GM19455 (cell line): ENCODE data around the gene EIF2D.
"Not testable (repeated sequence)": the region's sequence is repeated elsewhere in the genome, so short reads cannot be mapped to it uniquely, and the experiment has no call there.

Source experiments
- ATAC-seq: cut with Tn5 transposase; IDR thresholded peaks from one replicate; pipeline ENCODE4 v1.9.1; 2021; ENCODE audit not compliant: unreplicated experiment

EIF2D gene

DNA sequence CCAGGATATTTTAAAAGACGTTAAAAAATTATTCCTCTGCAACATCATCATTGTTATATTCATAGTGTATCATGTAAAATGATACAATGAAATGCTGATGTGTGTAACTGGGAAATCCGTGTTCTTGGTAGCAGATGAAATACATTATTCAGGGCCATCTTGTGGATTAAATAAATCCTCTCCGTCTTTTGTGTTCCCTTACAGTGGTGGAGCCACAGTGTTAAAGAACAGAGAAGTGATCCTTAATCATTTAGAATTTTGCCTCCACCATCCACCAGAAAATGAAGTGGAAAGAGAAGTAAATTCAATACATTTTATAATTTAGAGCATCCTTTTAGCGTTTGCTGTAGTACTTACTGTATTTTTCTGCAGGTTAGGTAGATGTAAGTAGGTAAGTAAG, 24.4 kb upstream of the EIF2D start:
- ATAC-seq: no peak

DNA sequence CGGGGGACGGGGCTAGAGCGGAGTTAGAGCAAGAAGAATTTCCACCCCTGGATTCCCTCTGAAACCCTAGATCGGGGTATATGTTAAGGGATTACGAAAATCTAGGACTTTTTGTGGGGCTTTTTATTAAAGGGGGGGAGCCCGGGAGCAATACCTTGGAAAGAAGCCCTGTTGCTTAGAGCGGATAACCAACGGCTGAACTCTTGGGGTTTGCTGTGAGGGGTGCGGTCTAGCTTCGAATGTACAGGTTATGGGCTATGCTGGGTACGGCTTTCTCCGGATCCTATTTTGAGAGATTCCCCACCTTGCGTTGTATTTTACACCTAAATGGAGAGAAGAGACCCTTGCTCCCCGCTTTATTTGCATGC, 23.7 kb upstream of the EIF2D start:
- no peak for ATAC-seq

DNA sequence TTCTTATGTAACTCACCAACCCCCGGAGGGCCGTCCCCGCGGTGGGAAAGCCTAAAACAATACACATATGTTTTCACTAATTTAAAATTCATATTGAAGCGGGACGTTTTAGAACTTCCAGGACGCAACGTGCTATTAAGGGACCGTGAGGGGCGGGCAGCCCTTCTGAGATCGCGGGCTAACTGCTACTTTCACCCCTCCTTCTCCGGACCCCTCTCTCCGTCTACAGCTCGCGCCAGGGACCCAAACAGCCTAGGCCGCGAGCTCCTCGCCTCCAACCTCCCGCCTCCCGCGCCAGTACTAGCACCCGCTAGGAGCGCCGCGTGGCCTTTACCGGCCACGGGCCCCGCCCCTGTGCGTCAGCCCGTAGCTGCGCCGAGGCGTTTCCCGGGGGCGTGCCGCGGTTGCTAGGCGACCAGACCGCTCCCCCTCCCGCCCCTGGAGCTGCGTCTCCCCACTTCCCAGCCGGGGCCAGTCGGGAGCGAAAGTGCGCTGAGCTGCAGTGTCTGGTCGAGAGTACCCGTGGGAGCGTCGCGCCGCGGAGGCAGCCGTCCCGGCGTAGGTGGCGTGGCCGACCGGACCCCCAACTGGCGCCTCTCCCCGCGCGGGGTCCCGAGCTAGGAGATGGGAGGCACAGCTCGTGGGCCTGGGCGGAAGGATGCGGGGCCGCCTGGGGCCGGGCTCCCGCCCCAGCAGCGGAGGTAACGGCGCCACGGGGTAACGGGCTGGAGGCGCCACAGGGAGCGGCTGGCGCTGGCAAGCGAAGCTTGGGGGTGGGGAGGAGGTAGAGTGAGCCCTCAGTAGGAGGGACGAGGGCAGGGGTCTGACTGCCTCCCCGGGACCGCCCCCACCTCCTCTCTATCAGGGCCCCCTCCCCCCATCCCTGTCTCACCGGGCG, 23.1 kb upstream of the EIF2D start, which contains the start of gene DYRK3:
Gene DYRK3 (plus strand): TSS at position 457 of the 898 bp plus-strand sequence. CDS start 168 bp downstream, at position 625.
- ATAC-seq: peak; percentile 93

DNA sequence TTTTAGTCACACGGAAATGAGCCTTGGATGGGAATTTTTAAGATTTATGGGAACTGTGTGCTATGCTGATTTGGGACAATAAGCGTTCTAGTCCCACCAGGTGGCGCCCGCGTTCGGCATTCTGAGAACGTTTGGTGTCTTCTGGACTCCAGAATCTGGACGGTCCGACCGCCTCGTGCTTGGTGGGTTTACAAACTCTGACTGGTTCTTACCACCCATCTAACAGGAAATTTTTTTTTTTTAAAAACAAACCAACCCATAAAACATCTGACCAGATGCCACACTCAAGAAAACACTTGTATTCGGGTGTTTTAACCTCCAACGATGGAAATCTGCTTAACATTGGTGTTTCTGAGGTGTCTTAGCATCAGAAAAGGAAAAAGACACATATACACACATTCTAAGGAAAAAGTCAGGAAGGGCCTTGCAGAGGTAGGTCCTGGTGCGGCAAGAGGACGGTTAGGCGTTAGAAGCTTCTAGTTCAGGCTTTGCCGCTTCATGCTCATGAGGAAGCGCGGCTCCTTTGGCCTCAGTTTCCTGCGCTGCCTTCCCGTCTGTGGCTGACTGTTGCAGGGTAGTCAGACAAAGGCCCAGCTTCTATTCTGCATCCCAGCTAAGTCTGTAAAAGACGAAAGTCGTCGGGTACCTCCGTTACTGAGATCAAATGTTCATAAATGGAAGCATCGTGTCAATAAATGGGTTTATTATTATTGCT, 22.3 kb upstream of the EIF2D start:
- no peak for ATAC-seq

DNA sequence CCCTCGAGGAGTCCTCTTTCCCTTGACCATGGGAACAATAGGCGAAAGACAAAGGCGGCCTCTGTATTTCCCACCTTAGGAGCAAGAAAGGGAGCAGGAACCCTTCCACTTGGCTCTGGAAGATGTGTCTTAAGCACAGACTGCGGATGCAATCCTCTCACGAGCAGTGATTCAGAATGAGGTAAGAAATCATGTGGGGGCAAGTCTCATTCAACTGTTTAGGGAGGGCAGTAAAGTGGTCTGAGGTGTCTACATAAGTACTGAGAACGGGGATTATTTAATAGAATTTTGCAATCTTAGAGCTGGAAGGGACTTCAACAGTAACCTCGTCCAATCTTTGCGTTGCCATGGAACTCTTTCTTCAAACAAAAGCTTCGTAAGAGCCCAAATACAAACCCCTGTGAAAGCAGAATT, 21.4 kb upstream of the EIF2D start:
- no peak for ATAC-seq

DNA sequence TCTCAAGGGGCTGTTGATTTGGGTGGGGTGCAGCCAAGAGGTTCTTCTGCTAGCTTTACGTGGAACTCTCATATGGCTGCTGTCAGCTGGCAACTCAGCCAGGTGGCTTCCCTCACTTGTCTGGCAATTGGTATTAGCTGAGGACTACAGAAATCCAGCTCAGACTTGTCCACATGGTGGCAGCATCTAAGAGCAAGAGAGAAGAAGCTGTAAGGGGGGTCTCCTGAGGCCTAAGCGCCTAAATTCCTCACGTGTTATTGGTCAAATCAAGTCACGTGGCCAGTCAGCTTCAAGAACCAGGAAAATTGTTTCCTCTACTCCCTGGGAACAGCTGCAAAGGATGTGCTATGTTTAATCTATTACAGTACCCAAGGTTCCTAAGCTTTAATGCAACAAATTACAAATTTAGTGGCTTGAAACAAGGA, 18.8 kb upstream of the EIF2D start:
- no peak for ATAC-seq

DNA sequence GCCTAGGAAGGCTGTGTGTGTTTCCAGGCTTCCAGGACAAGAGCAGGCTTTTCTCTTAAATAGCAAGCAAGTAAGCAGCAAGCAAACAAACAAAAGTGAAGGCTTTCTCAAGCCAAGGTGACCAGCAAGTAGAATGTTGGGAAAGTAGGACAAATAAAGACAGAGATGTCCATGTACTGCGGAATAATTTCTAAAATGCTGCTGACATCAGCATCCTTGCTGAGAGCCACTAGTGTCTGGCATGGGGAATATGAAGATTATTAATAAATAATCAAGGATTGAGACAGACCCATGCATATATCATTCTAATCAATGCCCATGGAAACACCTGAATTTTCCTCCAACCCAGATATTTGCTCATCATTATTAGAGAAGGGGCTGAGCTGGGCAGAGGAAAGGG, 16.7 kb upstream of the EIF2D start:
- ATAC-seq: no peak

DNA sequence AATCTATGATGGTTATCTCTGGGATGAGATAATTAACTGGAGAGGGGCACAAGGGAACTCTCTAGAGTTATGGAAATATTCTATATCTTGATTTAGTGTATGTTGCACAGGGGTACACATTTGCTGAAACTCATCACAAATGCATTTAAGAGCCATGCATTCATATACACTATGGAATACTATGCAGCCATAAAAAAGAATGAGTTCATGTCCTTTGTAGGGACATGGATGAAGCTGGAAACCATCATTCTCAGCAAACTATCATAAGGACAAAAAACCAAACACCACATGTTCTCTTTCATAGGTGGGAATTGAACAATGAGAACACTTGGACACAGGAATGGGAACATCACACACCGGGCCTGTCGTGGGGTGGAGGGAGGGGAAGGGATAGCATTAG, 14.1 kb upstream of the EIF2D start:
- ATAC-seq: not testable (repeated sequence)

DNA sequence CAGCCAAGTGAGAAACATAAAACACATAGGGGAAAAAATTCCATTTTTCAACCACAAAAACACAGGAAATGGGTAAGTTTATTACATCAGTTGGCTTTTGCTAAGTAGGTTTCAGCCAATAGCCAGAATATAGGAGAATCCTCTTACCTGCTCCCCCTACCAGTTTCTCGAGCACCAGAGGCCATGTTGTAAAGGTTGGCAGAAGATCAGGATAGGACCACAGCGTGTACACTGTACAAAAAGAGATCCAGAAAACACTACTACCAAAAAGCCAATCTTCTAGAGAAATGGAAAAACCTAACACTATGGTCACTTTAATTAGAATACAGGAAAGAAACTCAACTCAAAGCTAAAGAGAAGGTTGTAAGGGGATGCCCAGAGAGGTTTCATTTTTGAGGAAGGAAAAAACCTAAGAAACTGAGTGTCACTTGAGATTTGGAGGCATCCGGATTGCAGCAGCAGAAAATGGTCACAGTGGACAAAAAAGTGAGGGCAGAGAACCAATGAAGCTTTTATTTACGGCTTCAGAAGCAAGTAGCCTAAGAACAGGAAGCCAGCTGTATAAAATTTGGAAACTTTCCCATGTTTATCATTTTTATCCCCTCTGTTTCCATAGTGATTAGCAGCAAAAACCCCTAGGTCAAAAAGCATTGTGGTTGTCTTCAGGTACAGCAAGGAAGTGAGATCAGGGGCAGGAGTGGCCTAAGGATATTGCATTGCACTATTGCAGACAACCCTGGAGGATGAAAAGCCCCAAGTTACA, 2.9 kb downstream of the EIF2D start:
- no peak for ATAC-seq

DNA sequence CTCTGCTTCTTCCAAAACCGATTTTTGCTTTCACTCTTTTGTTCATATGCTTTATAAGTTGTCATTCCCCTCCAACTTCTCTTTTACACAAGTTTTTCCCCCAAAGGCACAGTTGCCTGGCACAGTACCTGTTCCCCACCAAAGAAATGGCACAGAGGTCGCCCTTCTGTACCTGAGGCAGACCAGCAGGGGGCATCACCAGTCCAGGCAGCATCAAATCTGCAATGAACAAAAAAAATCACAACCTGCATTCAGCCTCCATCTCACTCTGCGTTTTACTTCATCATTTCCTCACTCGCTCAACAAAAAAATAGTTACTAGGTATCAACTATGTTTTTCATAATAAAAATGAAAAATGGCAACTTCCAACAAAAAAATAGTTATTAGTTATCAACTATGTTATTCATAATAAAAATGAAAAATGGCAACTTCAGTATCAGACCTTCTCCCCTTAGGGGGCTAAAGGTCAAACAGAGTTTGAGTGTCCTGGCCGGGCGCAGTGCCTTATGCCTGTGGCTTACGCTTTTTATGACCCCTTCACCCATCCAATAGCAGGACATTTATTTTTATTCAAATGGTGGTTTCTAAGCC, 4.1 kb downstream of the EIF2D start:
- no peak for ATAC-seq

DNA sequence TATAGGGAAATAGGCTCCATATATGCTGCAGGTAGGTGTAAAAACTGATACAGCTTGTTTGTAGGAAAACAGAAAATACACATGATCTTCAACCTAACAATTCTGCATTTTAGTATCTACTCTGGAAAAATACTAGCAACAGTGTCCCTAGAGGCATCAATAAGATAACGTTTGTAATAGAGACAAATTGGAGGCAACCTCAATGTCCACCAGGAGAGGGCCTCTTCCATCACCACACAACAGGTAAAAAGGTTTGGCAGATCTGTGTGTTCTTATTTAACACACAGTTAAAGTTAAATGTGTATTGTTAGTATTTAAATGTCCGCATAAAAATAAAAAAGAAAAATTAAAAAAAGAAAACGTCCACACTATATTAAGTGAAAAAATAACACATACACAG, 5.4 kb downstream of the EIF2D start:
- ATAC-seq: no peak

DNA sequence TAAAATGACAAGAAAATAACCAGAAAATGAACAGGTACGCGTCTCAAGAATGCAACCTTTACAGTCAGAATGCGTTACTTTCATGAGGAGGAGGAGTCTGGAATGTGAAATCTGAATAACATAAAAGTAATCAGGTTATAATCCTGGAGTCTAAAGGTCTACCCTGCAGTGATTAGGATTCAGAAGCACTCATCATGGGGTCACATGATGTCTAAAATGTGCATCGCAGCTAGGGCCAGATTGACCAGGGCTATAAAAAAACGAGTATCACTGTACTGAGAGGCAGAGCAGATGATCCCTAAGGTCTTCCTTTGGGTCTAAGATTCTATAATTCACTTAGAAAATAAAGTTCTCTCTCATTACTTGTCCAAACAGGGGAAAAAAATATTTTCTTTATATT, 7.4 kb downstream of the EIF2D start:
- ATAC-seq: no peak

DNA sequence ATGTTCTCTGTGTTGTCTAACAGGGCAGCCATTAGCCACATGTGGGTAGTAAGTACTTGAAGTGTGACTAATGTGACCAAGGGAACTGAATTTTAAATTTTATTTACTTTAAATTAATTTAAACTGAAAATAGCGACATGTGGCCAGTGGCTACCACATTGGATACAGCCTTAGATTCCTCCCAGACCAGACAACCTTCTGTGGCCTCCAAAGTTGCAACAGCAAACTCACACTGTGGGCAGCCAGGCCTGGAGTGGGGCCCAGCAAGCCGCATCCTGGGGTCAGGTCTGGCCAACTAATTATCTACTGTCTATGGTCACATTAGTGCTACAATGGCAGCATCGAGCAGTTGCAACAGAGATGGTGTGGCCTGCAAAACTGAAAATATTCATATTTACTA, 11.7 kb downstream of the EIF2D start:
- ATAC-seq: no peak

DNA sequence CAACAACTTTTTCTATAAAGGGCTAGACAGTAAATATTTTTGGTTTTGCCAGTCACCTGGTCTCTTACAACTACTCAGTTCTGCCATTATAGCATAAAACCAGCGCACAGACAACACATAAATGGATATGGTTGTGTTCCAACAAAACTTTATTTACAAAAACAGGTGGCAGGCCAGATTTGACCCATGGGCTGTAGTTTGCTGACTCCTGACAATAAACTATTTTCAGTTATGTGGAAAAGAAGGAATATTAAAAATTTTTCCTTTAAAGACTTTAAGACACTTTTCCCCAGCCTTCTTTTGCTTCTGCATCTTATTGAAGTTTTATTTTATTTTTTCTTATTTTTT, 16.0 kb downstream of the EIF2D start:
- ATAC-seq: no peak

DNA sequence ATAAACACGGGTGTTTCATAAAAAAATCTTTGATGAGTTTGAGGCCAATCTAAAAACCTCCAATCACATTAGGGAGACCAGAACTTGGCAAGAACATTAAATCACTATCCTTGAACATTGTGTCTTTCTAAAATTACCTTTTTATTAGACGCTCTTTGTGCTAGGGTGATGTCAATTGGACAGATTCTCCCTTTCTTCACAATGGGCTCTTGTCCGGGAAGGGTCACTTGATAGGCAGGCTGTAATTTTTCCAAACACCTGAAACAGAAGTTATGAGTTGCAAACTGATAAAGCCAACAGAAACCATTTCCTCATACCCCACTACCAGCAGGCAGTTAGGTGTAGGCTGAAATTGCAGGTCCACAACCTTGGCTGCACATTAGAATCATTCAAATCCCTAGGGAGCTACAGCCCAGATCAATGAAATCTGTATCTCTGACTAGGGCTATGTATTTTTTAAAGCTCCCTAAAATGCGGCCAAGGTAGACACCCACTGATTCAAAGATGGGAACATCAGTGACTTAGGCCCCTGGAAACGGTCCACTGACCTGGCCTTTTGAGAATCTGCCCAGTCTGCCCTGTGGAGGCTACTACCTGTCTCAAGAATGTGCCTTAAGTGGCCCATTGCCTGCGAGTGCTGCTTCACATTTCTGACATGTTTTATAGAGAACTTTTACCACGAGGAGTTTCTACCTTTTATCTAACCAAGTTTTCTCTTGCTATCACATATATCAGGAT, 16.5 kb downstream of the EIF2D start:
- ATAC-seq: no peak

DNA sequence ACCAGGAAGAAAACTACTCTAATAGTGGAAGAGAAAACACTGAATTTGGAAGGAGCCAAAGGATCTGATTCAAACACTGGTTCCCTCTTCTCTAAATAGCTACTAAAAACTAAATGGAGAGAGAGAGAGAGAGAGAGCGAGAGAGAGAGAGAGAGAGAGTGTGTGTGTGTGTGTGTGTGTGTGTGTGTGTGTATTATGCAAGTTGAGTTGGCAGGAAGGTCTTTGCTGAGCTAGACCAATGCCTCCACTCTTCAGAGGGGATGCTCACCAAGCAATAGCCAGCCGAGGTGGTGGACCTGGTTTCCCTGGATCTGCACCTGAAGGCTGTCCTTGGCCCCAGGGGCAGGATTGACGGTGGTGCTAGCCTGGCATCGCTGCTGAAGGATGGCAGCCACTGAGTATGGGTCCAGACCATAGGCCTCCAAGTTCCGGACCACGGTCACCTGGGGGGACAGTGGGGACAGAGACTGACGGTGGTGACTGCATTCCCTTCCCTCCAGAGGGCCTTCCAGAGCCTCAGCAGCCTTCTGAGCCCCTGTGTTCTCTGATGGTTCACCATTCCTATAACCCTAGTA, 18.8 kb downstream of the EIF2D start:
- ATAC-seq: no peak

DNA sequence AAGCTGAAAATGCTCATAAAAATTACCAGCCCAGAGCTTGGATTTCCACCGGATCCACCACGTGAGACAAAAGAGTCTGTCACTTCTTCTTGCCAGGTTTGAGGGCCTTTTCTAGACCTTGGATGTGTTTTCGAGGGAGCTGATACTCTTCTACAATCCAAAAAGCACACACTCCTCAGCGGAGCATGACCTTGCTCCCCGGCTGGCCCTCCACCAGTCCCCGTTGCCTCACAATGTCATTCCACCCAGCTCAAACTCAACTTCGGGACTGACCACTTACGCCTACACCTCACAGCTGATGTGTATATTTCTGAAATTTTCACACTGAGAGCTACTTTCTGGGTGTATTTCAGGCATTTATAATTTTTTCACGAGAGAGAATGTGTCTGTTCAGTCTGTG, 20.6 kb downstream of the EIF2D start:
- ATAC-seq: no peak

DNA sequence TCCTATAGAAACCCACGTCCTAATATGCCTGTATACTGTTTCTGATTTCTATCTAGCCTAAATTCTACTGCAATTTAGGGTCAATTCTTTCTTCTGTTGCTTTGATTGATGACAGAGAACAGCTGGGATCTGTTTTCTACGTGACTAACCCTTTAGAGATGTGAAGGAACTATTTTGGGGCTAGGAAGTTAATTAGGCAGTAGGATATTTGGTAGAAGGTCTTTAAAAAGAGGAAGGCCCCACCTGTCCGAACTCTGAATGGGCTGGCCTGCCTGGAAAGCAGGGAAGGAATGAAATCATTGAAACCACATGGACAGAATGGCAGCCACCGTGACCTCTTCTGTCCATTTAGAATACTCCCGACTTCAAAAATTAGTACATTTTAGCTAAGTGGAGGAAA, 21.0 kb downstream of the EIF2D start:
- ATAC-seq: no peak

DNA sequence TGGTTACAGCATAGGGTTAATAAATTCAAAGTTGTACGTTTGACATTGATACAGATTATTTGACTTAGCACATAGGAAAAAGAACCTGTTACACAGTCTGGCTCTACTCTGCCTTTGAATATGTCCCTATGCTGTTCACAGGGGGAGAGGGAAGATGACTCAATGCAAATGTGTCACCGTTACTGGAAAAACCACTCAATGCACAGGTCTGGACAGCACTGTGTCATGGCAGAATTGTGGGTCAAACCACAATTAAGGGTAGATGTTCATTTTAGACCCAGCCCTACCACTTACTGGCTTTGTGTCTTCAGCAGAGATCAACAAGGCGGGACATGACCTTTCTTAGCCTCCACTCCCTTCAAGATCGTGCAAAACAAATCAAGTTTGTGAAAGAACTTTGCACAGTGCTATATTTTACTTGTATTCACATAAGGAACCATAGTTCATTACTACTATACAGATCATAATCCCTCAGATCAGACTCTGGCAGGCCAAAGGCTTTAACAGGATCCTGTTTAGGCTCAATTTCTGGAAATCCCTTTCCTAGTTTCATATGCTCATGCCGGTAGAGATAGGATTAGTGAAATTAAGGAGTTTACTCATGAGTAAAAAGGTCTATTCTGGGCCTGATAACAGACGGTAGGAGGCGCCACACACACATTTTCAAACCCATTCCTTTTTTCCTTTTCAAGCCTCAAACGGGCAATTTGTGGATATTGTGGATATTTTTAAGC, 22.1 kb downstream of the EIF2D start:
- ATAC-seq: no peak

DNA sequence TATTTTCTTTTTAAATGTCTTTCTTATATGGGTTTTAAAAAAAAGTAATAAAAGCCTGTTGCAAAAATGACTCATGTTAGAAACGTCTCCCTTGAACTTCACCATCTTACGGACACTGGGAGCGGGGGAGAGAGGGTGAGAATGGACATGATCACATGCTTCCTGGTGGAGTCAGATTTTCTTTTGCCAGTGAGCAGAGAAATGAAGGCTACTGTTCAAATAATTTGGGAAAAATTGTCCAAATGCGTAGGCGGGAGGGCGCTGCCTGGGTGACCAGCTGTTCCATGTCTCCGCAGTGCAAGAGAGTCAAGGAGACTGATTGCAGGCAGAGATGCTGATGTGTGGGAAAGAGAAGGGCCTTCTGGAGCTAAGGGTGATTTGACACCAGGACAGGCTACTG, 23.1 kb downstream of the EIF2D start:
- no peak for ATAC-seq
